GM21825 (cell line): ENCODE results near the gene FLVCR2.
"Not testable (repeated sequence)": the region's sequence is repeated elsewhere in the genome, so short reads cannot be mapped to it uniquely, and the experiment has no call there.

ENCODE experiments used
- ATAC-seq: cut with Tn5 transposase; IDR thresholded peaks from one replicate; pipeline ENCODE4 v1.9.1; 2021; ENCODE audit warnings: mild to moderate bottlenecking, moderate library complexity; ENCODE audit not compliant: unreplicated experiment

Gene FLVCR2

GRCh38 chr14:75660630-75661498, 82.4 kb downstream of the FLVCR2 start, which contains the start of the genes ERG28 and TTLL5:
TSS of gene ERG28 (minus strand) at chr14:75660876. CDS start at chr14:75657502, 3,374 bp downstream.
TSS of gene TTLL5 (plus strand) at chr14:75661246. CDS start at chr14:75663150, 1,904 bp downstream.
- ATAC-seq = peak; percentile 94

- no peak for ATAC-seq
Observed at GRCh38 chr14:75661499-75661814, 83.0 kb downstream of the FLVCR2 start.

- no peak for ATAC-seq
Observed at GRCh38 chr14:75662966-75663365, 84.5 kb downstream of the FLVCR2 start.

- no peak for ATAC-seq
Observed at GRCh38 chr14:75667099-75667765, 88.8 kb downstream of the FLVCR2 start.

- ATAC-seq = no peak
Observed at GRCh38 chr14:75672605-75673192, 94.3 kb downstream of the FLVCR2 start.

- no peak for ATAC-seq
Observed at GRCh38 chr14:75673345-75674035, 95.1 kb downstream of the FLVCR2 start.

GRCh38 chr14:75675265-75675960, 97.0 kb downstream of the FLVCR2 start:
- no peak for ATAC-seq

- ATAC-seq = no peak
Observed at GRCh38 chr14:75685910-75686309, 107.5 kb downstream of the FLVCR2 start.

GRCh38 chr14:75689012-75689411, 110.6 kb downstream of the FLVCR2 start:
- no peak for ATAC-seq

GRCh38 chr14:75690010-75690409, 111.6 kb downstream of the FLVCR2 start:
- no peak for ATAC-seq

GRCh38 chr14:75695025-75695424, 116.6 kb downstream of the FLVCR2 start:
- not testable (repeated sequence) for ATAC-seq

- ATAC-seq = no peak
Observed at GRCh38 chr14:75697386-75697785, 119.0 kb downstream of the FLVCR2 start.
